ENCODE data around the gene CYB5R4.
"Not testable (repeated sequence)": the region's sequence is repeated elsewhere in the genome, so short reads cannot be mapped to it uniquely, and the experiment has no call there.

Gene CYB5R4

GRCh38 chr6:83914953-83915352 lies 55.5 kb downstream of the CYB5R4 start:
- DNase-seq: no peak

GRCh38 chr6:83917001-83917400 lies 57.5 kb downstream of the CYB5R4 start:
- no peak for DNase-seq

GRCh38 chr6:83920017-83920416 lies 60.5 kb downstream of the CYB5R4 start:
- no peak for DNase-seq

GRCh38 chr6:83921315-83921714 lies 61.8 kb downstream of the CYB5R4 start:
- DNase-seq: no peak

GRCh38 chr6:83927470-83927869 lies 68.0 kb downstream of the CYB5R4 start:
- DNase-seq: no peak

- no peak for DNase-seq
These were observed 68.8 kb downstream of the CYB5R4 start for GRCh38 chr6:83928286-83928685.

GRCh38 chr6:83946201-83946833 lies 86.8 kb downstream of the CYB5R4 start:
- DNase-seq: not testable (repeated sequence)

- DNase-seq: not testable (repeated sequence)
These were observed 88.5 kb downstream of the CYB5R4 start for GRCh38 chr6:83947983-83948382.

- DNase-seq: no peak
These were observed 89.4 kb downstream of the CYB5R4 start for GRCh38 chr6:83948851-83949250.

GRCh38 chr6:83951423-83951822 lies 91.9 kb downstream of the CYB5R4 start:
- not testable (repeated sequence) for DNase-seq

- DNase-seq: no peak
These were observed 93.3 kb downstream of the CYB5R4 start for GRCh38 chr6:83952830-83953229.

GRCh38 chr6:83954371-83954770 lies 94.9 kb downstream of the CYB5R4 start:
- DNase-seq: no peak

- DNase-seq: no peak
These were observed 98.8 kb downstream of the CYB5R4 start for GRCh38 chr6:83958241-83958685.

GRCh38 chr6:83960664-83961063 lies 101.2 kb downstream of the CYB5R4 start:
- DNase-seq: no peak

GRCh38 chr6:83962582-83962981 lies 103.1 kb downstream of the CYB5R4 start:
- DNase-seq: no peak

- no peak for DNase-seq
These were observed 107.0 kb downstream of the CYB5R4 start for GRCh38 chr6:83966539-83966938.

- no peak for DNase-seq
These were observed 111.1 kb downstream of the CYB5R4 start for GRCh38 chr6:83970582-83970981.

- DNase-seq: no peak
These were observed 115.0 kb downstream of the CYB5R4 start for GRCh38 chr6:83974409-83975050.

- no peak for DNase-seq
These were observed 116.7 kb downstream of the CYB5R4 start for GRCh38 chr6:83976037-83976755.

- no peak for DNase-seq
These were observed 117.4 kb downstream of the CYB5R4 start for GRCh38 chr6:83976871-83977270.

- no peak for DNase-seq
These were observed 118.8 kb downstream of the CYB5R4 start for GRCh38 chr6:83978324-83978734.

- no peak for DNase-seq
These were observed 119.5 kb downstream of the CYB5R4 start for GRCh38 chr6:83978997-83979396.

- no peak for DNase-seq
These were observed 124.9 kb downstream of the CYB5R4 start for GRCh38 chr6:83984411-83984810.

- no peak for DNase-seq
These were observed 125.8 kb downstream of the CYB5R4 start for GRCh38 chr6:83985308-83985713.

All from activated CD4-positive, alpha-beta T cell treated with anti-CD3 and anti-CD28 coated beads for 4 hours (primary cell).